PC-9 (cell line): Measurements from ENCODE around the gene TSLP.

ENCODE experiments used
- EZH2 ChIP-seq: fragments of 200-600 bp; sonication (generic); IDR thresholded peaks from 2 replicates; pipeline ENCODE4 v1.8.0; 2017; ENCODE audit warnings: antibody characterized with exemption, low read depth
- TF ChIP-seq, protein P1 (sequence below): fragments of 200-600 bp; sonication (generic); conservative IDR thresholded peaks from 2 replicates; pipeline ENCODE4 v1.6.1; 2017; ENCODE audit warnings: mixed run types, antibody characterized with exemption, mild to moderate bottlenecking, moderate library complexity

DNA sequence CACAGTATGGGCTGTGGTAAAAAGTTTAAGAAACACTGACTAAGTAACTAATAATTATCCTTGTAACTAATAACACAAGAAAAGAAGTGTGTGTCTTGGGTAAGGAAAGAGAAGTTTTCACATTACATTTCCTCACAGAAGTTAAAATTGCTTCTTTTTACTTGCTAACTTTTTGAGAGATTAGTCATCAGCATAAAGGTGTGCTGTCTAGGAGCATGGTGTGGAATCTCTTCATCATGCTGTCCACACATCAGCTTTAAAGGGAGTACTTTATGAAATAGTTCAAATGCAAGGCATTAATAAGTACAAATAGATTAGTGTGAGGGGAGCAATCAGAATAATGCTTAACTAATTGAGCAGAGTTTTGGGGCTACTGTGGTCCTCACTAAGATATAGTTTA is 50.4 kb downstream of the TSLP start:
- no peak for TF ChIP-seq EZH2
- TF ChIP-seq, protein P1, sequence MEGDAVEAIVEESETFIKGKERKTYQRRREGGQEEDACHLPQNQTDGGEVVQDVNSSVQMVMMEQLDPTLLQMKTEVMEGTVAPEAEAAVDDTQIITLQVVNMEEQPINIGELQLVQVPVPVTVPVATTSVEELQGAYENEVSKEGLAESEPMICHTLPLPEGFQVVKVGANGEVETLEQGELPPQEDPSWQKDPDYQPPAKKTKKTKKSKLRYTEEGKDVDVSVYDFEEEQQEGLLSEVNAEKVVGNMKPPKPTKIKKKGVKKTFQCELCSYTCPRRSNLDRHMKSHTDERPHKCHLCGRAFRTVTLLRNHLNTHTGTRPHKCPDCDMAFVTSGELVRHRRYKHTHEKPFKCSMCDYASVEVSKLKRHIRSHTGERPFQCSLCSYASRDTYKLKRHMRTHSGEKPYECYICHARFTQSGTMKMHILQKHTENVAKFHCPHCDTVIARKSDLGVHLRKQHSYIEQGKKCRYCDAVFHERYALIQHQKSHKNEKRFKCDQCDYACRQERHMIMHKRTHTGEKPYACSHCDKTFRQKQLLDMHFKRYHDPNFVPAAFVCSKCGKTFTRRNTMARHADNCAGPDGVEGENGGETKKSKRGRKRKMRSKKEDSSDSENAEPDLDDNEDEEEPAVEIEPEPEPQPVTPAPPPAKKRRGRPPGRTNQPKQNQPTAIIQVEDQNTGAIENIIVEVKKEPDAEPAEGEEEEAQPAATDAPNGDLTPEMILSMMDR = no peak
